Breast epithelium (tissue), 3 donors: ENCODE data around the gene SUMO4.

Experiments used
- CTCF ChIP-seq, 3 donors: fragments of 450-650 bp; IDR thresholded peaks; one replicate each; pipeline ENCODE4 v1.5.1; 2016 to 2017; ENCODE audit warnings: antibody characterized with exemption in 3 of 3, mild to moderate bottlenecking in 3 of 3, moderate library complexity in 3 of 3
- POLR2A ChIP-seq: fragments of 450-650 bp; IDR thresholded peaks from one replicate; pipeline ENCODE4 v1.6.1; 2016; ENCODE audit warnings: antibody characterized with exemption, mild to moderate bottlenecking, moderate library complexity

- TF ChIP-seq CTCF (IDR thresholded peaks at IDR 0.05) (no peak), POLR2A (no peak)
Measured at GRCh38 chr6:149436647-149437046, 36.6 kb downstream of the SUMO4 start.
